Nephron progenitor cell (in vitro differentiated cells): ENCODE measurements around the gene LRRC23.

Experiments used
- DNase-seq: peaks from one replicate; pipeline ENCODE4 v3.0.0; 2021
- H3K27ac Mint-ChIP-seq: 2 replicates; pipeline ENCODE4 v1.8.0; 2021; ENCODE audit warnings: mild to moderate bottlenecking, moderate library complexity, mixed read lengths
- H3K27me3 Mint-ChIP-seq: 2 replicates; pipeline ENCODE4 v1.8.0; 2021; ENCODE audit warnings: mild to moderate bottlenecking, low read depth, mixed read lengths; ENCODE audit not compliant: poor library complexity
- H3K36me3 Mint-ChIP-seq: 2 replicates; pipeline ENCODE4 v1.8.0; 2021; ENCODE audit warnings: low read depth, mixed read lengths
- H3K4me1 Mint-ChIP-seq: 2 replicates; pipeline ENCODE4 v1.8.0; 2021; ENCODE audit warnings: mixed read lengths
- H3K4me3 Mint-ChIP-seq: 2 replicates; pipeline ENCODE4 v1.8.0; 2021; ENCODE audit warnings: mild to moderate bottlenecking, moderate library complexity, mixed read lengths
- H3K9me3 Mint-ChIP-seq: 2 replicates; pipeline ENCODE4 v1.8.0; 2021; ENCODE audit warnings: mild to moderate bottlenecking, moderate library complexity, mixed read lengths
- TF ChIP-seq, protein P1 (sequence below): fragments of 200-600 bp; sonication (generic); IDR thresholded peaks from 2 replicates; pipeline ENCODE4 v1.5.0; 2021; ENCODE audit warnings: antibody characterized with exemption

LRRC23 gene

DNA sequence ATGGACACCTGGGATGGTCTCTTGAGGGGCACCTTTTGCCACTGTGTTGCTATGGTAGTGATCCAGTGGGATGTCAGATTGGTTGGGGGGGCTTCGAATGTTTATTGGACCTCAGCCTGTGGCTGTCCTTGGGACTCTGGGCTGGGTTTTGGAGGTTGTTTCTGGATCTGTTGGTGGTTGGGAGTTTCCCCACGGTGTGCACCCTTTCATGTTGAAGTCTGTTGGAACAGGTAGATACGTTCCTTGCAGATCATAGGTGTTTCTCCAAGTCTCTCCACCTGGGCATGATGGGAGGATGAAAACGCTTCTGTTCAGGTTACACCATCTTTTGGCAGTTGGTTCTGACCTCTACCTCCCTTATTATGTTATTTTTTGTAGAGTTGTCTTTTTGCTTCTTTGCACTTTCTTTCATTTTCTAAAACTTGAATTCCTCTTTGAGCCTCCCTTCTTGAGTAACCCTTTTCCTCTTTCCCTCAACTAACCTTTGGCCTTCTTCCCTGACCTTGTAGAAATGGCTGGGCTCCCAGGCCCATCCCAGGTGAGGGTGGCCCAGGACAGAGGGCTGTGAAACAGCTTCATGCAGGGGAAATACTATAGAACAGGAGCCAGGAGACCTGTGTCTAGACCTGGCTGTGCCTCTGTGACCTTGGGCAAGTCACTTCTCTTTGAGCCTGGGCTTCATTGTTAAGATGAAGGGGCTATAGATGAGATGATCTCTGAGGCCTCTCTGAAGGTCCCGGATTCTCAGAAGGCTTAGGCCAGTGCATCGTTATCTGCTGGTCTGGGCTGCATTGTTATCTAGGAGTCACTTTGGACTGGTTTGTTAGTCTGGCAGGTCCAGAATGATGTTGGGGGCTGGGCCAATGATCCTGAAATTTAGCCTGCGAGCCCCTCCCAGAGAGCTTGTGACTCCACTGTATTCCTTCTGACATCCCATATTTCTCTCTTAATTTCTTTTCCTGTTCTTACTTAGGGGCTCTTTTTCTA lies 25.1 kb downstream of the LRRC23 start:
- Mint-ChIP-seq H3K4me3 (peak overlapping the region; percentile 100), H3K36me3 (peaks cover 32% of the 10 kb centered on the region), H3K4me1 (peaks cover 73% of the 10 kb centered on the region), H3K27ac (peak overlapping the region; percentile 69), H3K9me3 (no peaks in the 10 kb centered on the region), H3K27me3 (no peaks in the 10 kb centered on the region)
- no peak for DNase-seq
- TF ChIP-seq, protein P1, sequence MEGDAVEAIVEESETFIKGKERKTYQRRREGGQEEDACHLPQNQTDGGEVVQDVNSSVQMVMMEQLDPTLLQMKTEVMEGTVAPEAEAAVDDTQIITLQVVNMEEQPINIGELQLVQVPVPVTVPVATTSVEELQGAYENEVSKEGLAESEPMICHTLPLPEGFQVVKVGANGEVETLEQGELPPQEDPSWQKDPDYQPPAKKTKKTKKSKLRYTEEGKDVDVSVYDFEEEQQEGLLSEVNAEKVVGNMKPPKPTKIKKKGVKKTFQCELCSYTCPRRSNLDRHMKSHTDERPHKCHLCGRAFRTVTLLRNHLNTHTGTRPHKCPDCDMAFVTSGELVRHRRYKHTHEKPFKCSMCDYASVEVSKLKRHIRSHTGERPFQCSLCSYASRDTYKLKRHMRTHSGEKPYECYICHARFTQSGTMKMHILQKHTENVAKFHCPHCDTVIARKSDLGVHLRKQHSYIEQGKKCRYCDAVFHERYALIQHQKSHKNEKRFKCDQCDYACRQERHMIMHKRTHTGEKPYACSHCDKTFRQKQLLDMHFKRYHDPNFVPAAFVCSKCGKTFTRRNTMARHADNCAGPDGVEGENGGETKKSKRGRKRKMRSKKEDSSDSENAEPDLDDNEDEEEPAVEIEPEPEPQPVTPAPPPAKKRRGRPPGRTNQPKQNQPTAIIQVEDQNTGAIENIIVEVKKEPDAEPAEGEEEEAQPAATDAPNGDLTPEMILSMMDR: no peak

DNA sequence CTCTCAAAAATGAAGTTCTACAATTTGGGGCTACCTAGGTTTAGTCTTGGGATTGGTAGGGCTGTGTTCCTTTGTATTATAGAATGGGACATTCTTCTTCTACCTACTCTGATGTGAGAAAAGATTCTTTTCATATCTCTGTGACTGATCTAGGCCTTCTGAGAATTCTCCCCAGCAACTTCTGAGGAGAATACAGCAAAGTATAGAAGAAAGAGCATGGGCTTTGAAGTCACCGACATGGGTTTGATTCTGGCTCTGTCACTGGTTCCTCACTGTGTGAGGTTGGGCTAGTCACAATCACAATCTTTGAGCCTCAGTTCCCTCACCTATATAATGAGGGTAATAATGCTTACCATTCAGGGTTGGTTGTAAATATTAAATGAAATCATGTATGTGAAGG lies 28.1 kb downstream of the LRRC23 start:
- Mint-ChIP-seq H3K27ac (peak overlapping the region; percentile 80), H3K4me3 (no peak overlapping the region), H3K27me3 (peaks cover 4% of the 10 kb centered on the region), H3K4me1 (peaks cover 54% of the 10 kb centered on the region), H3K9me3 (no peaks in the 10 kb centered on the region), H3K36me3 (peaks cover 50% of the 10 kb centered on the region)
- DNase-seq: no peak
- TF ChIP-seq, protein P1: no peak

DNA sequence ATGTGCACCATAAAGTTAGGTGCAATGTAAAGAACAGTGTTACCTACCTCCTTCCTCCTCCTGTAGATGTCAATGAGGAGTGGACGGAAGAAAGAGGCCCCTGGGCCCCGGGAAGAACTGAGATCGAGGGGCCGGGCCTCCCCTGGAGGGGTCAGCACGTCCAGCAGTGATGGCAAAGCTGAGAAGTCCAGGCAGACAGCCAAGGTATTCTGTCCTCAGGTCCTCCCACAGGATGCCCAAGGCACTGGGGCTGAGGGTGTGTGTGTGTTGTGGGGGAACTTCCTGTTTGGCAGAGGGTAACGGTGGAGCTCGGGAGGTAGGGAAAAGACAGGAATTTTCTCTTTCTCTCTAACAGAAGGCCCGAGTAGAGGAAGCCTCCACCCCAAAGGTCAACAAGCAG lies 29.5 kb downstream of the LRRC23 start:
- Mint-ChIP-seq H3K4me1 (peaks cover 57% of the 10 kb centered on the region), H3K9me3 (no peaks in the 10 kb centered on the region), H3K36me3 (peaks cover 53% of the 10 kb centered on the region), H3K27ac (peak overlapping the region; percentile 90), H3K27me3 (peaks cover 4% of the 10 kb centered on the region), H3K4me3 (no peak overlapping the region)
- TF ChIP-seq, protein P1: no peak
- no peak for DNase-seq

DNA sequence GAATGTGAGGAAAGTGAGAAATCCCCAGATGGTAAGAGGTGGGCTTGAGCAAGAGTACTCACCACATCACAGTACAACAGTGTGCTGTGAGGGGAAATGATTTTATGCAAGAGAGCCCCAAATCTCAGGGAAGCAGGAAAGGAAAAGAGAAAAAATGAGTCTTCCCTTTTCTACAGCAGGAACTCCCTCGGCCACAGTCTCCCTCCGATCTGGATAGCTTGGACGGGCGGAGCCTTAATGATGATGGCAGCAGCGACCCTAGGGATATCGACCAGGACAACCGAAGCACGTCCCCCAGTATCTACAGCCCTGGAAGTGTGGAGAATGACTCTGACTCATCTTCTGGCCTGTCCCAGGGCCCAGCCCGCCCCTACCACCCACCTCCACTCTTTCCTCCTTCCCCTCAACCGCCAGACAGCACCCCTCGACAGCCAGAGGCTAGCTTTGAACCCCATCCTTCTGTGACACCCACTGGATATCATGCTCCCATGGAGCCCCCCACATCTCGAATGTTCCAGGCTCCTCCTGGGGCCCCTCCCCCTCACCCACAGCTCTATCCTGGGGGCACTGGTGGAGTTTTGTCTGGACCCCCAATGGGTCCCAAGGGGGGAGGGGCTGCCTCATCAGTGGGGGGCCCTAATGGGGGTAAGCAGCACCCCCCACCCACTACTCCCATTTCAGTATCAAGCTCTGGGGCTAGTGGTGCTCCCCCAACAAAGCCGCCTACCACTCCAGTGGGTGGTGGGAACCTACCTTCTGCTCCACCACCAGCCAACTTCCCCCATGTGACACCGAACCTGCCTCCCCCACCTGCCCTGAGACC lies 31.0 kb downstream of the LRRC23 start:
- H3K4me1 Mint-ChIP-seq: peaks cover 57% of the 10 kb centered on the region

DNA sequence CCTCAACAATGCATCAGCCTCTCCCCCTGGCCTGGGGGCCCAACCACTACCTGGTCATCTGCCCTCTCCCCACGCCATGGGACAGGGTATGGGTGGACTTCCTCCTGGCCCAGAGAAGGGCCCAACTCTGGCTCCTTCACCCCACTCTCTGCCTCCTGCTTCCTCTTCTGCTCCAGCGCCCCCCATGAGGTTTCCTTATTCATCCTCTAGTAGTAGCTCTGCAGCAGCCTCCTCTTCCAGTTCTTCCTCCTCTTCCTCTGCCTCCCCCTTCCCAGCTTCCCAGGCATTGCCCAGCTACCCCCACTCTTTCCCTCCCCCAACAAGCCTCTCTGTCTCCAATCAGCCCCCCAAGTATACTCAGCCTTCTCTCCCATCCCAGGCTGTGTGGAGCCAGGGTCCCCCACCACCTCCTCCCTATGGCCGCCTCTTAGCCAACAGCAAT lies 31.6 kb downstream of the LRRC23 start:
- Mint-ChIP-seq H3K4me3 (peak overlapping the region; percentile 57), H3K4me1 (peaks cover 57% of the 10 kb centered on the region), H3K27ac (peak overlapping the region; percentile 96), H3K9me3 (no peaks in the 10 kb centered on the region), H3K36me3 (peaks cover 64% of the 10 kb centered on the region), H3K27me3 (peaks cover 6% of the 10 kb centered on the region)
- TF ChIP-seq, protein P1: no peak
- DNase-seq: no peak

More for the DNA sequence above, 31.0 kb downstream of the LRRC23 start:
- peaks cover 62% of the 10 kb centered on the region for H3K36me3 Mint-ChIP-seq
- H3K4me3 Mint-ChIP-seq: no peak overlapping the region
- TF ChIP-seq, protein P1: no peak
- peaks cover 6% of the 10 kb centered on the region for H3K27me3 Mint-ChIP-seq
- H3K9me3 Mint-ChIP-seq: no peaks in the 10 kb centered on the region
- no peak for DNase-seq
- peak overlapping the region; percentile 96 for H3K27ac Mint-ChIP-seq
